ENCODE results near the gene TAOK1.

DNA sequence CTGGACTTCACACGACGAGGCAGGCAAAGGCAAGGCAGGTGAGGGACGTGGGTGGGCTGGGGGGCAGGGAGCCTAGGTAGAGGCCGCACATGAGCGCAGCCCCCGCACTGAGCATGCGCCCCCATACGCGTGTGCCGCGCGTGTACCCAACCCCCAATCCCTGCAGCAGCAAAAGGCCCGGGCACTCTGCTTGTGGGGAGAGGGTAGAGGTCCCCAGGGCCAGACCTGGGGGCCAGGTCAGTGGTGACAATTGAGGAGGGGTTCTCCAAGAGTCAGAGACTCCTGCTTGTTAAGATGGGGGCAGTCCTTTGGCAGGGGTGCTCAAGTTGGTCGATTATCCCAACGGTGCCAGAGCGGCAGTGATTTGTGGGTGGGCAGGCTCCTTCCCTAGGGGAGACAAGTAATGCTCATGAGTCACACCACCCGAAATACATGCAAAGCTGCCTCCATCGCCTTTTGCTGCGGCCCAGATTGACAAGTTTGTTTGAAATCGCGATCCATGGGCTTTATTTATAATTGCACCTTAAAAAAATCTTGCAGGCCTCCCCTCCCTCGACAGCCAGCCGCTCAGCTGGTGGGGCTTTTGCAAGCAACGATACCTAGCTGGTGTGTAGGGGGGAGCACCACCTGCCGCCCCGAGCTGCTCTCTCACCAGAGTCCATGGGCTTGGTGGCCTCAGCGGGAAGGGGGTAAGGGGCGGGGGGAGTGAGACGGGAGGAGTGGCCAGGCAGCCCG, 200.4 kb downstream of the TAOK1 start:
- TF ChIP-seq, protein P1, sequence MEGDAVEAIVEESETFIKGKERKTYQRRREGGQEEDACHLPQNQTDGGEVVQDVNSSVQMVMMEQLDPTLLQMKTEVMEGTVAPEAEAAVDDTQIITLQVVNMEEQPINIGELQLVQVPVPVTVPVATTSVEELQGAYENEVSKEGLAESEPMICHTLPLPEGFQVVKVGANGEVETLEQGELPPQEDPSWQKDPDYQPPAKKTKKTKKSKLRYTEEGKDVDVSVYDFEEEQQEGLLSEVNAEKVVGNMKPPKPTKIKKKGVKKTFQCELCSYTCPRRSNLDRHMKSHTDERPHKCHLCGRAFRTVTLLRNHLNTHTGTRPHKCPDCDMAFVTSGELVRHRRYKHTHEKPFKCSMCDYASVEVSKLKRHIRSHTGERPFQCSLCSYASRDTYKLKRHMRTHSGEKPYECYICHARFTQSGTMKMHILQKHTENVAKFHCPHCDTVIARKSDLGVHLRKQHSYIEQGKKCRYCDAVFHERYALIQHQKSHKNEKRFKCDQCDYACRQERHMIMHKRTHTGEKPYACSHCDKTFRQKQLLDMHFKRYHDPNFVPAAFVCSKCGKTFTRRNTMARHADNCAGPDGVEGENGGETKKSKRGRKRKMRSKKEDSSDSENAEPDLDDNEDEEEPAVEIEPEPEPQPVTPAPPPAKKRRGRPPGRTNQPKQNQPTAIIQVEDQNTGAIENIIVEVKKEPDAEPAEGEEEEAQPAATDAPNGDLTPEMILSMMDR (IDR thresholded peaks at IDR 0.05; ENCODE audit: insufficient read depth, low read depth, low read length) = no peak
- no peak for TF ChIP-seq EZH2 (IDR thresholded peaks at IDR 0.05; ENCODE audit: insufficient read depth, low read length)

Measured in astrocyte (in vitro differentiated cells and primary cell).